ENCODE results near the gene EEFSEC. TPM values are rescaled to one million over a fixed set of nuclear protein-coding genes. Genes with fewer than 3 reads are reported as not detected.
A peak's percentile ranks its signal among the peaks of the same experiment; 100 is the strongest.

EEFSEC gene
- total and polyA plus RNA-seq, 11 donors = 17.5 to 48.0 (median 22.5) TPM

DNA sequence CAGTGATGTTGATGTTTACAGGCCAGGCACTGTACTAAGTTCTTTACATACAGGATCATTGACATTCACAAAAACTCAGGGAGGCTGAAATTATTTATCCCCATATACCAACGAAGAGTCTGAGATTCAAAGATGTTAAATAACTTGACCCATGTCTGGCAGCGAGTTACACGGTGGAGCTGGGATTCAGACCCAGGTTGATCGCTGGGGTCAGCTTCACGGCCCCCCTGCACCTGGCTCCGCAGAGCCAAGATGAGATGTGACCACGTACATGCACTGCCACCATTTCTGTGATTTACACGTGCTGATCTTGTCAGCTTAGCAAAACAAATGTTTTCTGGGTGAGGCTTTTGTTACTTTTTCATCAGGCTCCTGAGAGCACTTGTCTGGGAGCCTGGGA is 109.8 kb downstream of the EEFSEC start:
- WGBS, 4 donors = 90 to 91% (median 91%) methylated on average over 8 of the region's 8 CpGs
- H3K4me1 ChIP-seq = peaks cover 0 to 8% (median 0%) of the 10 kb centered on the region in 12 donors
- H3K4me3 ChIP-seq = no peak overlapping the region
- H3K9me3 ChIP-seq = peaks cover 0 to 25% (median 14%) of the 10 kb centered on the region in 12 donors
- TF ChIP-seq, protein P1, sequence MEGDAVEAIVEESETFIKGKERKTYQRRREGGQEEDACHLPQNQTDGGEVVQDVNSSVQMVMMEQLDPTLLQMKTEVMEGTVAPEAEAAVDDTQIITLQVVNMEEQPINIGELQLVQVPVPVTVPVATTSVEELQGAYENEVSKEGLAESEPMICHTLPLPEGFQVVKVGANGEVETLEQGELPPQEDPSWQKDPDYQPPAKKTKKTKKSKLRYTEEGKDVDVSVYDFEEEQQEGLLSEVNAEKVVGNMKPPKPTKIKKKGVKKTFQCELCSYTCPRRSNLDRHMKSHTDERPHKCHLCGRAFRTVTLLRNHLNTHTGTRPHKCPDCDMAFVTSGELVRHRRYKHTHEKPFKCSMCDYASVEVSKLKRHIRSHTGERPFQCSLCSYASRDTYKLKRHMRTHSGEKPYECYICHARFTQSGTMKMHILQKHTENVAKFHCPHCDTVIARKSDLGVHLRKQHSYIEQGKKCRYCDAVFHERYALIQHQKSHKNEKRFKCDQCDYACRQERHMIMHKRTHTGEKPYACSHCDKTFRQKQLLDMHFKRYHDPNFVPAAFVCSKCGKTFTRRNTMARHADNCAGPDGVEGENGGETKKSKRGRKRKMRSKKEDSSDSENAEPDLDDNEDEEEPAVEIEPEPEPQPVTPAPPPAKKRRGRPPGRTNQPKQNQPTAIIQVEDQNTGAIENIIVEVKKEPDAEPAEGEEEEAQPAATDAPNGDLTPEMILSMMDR (IDR thresholded peaks at IDR 0.05) = no peak
- intact Hi-C loops (cut with DNase I) = loop anchor here in 1 of 10 donors (5.0 kb wide), 1 partner anchor 324 kb away; no protein-coding TSS in a partner anchor
- H3K27ac ChIP-seq = no peak overlapping the region
- no peak for ATAC-seq
- no peak for DNase-seq
- H3K36me3 ChIP-seq = peaks cover 0 to 34% (median 16%) of the 10 kb centered on the region in 9 donors
- no peaks in the 10 kb centered on the region for H3K27me3 ChIP-seq

DNA sequence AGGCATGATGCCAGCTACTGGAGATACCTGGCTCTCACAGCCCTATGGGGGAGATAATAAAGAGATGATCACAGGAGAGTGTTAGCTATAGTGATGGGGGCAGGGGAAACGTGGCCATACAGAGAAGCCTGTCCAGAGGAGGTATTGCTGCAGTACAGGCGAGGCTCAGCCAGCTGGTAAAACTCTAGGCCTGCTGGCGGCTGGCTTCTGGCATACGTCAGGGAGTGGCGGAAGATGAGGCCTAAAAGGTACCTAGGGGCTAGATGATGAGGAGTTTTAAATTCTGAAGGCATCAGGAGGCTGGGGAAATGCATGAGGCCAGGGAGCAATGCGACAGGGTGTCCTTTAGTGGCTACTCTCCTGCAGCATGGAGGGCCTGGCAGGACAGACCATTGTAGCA is 110.7 kb downstream of the EEFSEC start:
- no peak for TF ChIP-seq POLR2A (IDR thresholded peaks at IDR 0.05)
- TF ChIP-seq, protein P1 (IDR thresholded peaks at IDR 0.05) = no peak
- H3K4me3 ChIP-seq = no peak overlapping the region
- ATAC-seq (no peak), DNase-seq (no peak)
- H3K9me3 ChIP-seq = peaks cover 0 to 23% (median 14%) of the 10 kb centered on the region in 12 donors
- intact Hi-C loops (cut with DNase I) = loop anchor here in 1 of 10 donors (5.0 kb wide), 1 partner anchor 323 kb away; no protein-coding TSS in a partner anchor
- WGBS, 4 donors = 88 to 97% (median 92%) methylated on average over 6 of the region's 6 CpGs
- peaks cover 0 to 8% (median 0%) of the 10 kb centered on the region in 12 donors for H3K4me1 ChIP-seq
- H3K27me3 ChIP-seq = no peaks in the 10 kb centered on the region
- H3K27ac ChIP-seq = no peak overlapping the region
- peaks cover 0 to 41% (median 16%) of the 10 kb centered on the region in 9 donors for H3K36me3 ChIP-seq

DNA sequence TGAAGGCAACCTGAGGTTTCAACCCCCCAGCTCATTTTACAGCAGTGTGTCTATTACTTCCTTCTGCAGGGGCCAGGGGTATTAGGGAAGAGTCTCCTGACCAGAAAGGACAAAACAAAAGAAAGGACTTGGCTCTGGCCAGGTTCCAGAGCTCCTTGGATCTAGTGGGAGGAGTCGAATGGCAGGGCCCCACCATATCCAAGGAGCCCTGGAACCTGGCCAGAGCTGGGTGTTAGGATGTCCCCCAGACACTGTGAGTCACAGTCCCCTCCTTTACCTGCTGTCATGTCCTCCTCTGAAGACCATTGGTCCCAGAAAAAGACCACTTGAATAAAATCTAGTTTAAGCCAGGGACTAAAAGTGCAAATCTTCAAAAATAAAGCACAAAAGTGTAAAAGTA is 113.2 kb downstream of the EEFSEC start:
- ATAC-seq (peak in 2 of 4 donors; percentile 28 to 38), DNase-seq (no peak)
- TF ChIP-seq, protein P1 (IDR thresholded peaks at IDR 0.05) = no peak
- no peak for TF ChIP-seq POLR2A (IDR thresholded peaks at IDR 0.05)

DNA sequence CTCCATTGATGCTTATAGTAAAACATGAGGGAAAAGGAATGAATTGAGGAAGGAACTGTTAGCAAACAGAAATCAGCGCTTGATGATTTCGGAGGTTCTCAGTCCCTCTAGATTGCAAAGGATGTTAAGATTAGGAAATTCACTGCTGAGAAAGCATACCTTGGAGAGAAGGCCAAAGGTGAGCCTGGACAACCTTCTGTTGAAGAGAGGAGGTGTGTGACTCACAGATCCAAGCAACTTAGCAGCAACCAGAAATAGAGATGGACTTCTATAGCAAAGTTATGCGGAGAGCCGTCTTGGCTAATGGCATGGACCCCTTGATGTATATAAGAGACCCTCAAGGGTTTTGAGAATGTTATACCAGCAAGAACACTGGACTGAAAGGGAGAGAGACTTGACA is 114.3 kb downstream of the EEFSEC start:
- intact Hi-C loops (cut with DNase I) = no loop called here
- 68 to 92% (median 90%) methylated on average over 3 to 4 of the region's 4 CpGs for WGBS, 4 donors
- Histone ChIP-seq H3K36me3 (peaks cover 0 to 41% (median 24%) of the 10 kb centered on the region in 9 donors), H3K4me3 (no peak overlapping the region), H3K9me3 (no peaks in the 10 kb centered on the region), H3K4me1 (peaks cover 0 to 12% (median under 1%) of the 10 kb centered on the region in 12 donors), H3K27me3 (no peaks in the 10 kb centered on the region), H3K27ac (no peak overlapping the region)
- DNase-seq (no peak), ATAC-seq (no peak)
- TF ChIP-seq, protein P1 (IDR thresholded peaks at IDR 0.05) = no peak
- no peak for TF ChIP-seq POLR2A (IDR thresholded peaks at IDR 0.05)

More for the DNA sequence above, 113.2 kb downstream of the EEFSEC start:
- Histone ChIP-seq H3K27ac (no peak overlapping the region), H3K4me3 (no peak overlapping the region), H3K36me3 (peaks cover 0 to 41% (median 20%) of the 10 kb centered on the region in 9 donors), H3K9me3 (no peaks in the 10 kb centered on the region), H3K4me1 (peaks cover 0 to 10% (median 0%) of the 10 kb centered on the region in 12 donors), H3K27me3 (no peaks in the 10 kb centered on the region)
- 9 to 31% (median 11%) methylated on average over 1 of the region's 1 CpG for WGBS, 4 donors
- intact Hi-C loops (cut with DNase I) = no loop called here
